ENCODE data around the gene BROX.
"Not testable (repeated sequence)": the region's sequence is repeated elsewhere in the genome, so short reads cannot be mapped to it uniquely, and the experiment has no call there.

Gene BROX

DNA sequence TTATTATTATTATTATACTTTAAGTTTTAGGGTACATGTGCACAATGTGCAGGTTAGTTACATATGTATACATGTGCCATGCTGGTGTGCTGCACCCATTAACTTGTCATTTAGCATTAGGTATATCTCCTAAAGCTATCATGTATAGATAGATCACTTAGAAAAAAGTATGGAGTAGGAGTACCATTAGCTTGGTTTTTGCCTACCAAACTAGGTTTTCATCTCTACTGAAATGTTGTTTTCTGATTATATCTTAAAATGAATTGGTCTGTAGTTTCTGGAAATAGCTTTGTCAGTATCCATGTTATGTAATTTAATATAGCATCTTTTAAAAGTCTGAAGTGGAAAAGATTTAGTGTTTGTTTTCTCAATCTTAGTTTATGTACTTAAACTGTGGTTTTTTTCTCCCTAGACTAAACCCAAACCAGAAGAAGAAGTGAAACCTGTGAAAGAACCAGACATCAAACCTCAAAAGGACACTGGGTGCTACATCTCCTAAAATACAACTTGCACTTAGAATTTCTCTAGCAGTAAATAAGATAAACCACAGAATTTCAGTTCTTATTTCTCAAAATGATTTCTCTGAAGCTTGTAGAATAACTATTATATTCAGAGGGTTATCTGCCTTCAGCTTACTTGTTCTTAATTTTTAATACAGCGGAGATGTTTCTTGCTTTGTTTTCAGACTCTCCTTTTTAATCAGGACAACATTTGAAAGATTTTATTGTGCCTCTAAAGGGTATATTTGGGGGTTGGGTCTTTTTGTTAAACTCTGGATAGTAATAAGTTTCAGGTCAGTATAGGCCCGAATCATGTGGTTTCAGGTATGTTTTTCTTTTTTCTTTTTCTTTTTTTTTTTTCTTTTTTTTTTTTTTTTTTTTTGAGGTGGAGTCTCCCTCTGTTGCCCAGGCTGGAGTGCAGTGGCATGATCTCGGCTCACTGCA lies 20.1 kb downstream of the BROX start:
- DNase-seq (ENCODE audit: low read depth in 2 of 2): no peak

DNA sequence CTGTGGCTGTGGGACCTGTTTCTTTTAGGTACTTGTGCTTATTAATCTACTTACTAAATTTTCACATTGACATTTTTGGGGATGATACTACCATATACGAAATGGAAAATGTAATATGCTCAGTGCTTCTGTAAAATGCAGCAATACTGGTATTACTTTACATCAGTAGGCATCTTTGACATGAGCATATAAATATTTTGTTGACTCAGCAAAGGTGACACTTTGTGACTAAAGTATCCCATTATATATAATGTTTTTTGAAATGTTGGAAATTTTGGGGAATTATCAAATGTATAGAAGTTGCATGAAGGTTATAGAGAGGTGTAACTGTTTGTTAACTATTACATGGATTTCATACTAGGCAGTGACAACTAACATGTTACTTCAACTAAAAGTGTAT lies 22.4 kb downstream of the BROX start:
- no peak for DNase-seq (ENCODE audit: low read depth in 2 of 2)

DNA sequence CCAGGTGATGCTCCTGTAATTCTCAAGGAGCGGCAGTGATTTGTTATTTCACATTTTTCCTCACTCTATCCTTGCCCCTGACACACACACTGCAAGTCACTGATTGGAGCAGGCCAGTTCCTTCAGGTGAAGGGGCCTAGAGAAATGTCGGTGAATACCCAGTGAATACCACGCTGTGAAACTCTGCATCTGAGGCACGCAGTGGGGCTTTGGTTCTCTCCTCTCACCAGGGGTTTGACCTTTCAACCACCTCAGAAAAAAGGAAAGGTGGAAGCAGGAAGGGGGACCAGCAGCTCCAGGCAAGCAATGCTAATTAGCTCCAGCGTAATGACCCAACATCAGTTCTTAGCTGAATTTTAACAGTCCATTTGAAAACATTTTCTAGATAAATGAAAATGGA lies 24.1 kb downstream of the BROX start:
- DNase-seq (ENCODE audit: low read depth in 2 of 2): no peak

DNA sequence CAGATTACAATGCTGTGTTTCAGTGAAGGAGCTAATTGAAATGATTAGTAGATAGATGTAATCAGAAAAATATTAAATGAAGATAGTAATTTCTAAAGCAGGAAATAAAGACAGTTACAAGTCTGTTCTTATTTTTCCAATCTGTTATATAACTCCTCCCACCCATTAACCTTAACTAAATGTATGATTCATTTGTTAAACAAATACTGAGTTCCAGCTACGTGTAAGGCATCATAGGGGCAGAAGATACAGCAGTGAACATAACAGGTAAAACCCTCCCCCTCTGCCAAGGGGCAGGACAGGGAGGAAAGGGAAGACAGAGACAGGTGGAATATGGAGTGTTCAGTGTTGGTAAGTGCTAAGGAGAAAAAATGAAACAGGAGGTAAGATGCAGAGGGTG lies 24.6 kb downstream of the BROX start, which contains the start of gene FAM177B:
FAM177B (plus strand) TSS at position 231 of the 400 bp plus-strand sequence. CDS start 9,344 bp downstream, outside the sequence.
- DNase-seq (ENCODE audit: low read depth in 2 of 2): no peak

DNA sequence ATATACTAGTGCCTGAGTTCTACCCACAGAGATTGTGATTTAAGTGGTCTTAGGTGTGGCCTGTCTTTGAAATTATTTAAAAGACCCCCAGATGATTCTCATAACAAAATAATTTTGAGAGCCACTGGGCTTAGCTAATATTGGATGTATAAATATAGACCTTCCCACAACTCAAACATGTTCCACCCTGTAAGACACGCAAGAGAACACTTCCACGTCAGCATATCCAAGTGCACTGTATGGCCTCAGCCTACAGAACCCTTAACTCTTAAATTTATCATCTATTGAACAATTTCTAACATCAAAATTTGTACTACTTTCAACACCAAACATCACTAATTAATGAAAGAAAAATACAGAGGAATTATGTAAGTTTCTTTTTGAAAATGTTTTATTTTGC lies 27.1 kb downstream of the BROX start:
- DNase-seq (ENCODE audit: low read depth in 2 of 2): no peak

DNA sequence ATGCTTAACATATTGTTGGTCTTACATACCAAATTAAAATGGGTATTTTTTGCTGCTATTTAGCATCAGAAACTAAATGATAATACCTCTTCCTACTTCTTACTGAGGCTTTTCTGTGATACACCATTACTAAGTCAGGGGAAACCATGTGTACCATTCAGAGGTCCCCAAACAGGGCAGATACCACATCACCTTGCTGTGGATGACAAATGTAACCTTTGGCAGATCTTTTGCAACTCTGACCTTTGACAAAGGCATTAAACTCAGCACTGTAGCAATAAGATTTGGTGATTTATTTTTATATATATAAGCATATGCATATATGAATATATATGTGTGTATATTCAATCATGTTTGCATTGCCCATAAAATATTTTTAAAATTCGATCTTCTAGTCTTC lies 27.6 kb downstream of the BROX start:
- DNase-seq (ENCODE audit: low read depth in 2 of 2): no peak

DNA sequence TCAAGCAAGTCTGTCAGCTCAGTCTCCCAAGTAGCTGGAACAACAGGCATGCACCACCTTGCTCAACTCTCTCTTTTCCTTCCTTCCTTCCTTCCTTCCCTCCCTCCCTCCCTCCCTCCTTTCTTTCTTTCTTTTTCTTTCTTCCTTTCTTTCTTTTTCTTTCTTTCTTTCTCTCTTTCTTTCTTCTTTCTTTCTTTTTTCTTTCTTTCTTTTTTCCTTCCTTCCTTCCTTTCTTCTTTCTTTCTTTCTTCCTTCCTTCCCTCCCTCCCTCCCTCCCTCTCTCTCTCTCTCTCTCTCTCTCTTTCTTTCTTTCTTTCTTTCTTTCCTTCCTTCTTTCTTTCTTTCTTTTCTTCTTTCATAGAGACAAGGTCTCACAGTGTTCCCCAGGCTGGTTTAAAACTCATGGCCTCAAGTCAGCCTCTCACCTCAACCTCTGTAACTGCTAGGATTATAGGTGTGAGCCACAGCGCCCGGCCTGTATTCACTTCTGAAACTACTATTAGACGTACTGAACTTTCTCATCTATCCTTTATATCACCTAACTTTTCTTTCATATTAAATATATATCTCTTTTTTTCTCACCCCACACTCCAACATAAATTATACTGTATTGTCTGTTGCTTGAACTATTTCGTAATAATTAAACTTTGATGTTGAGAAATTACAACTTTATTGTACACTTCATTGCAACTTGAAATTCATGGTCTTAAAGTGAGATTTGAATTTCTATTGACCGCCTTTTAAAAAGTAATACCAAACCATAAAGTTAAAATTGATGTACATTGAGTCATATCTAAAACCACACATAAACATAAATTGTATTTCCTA lies 29.5 kb downstream of the BROX start:
- DNase-seq (ENCODE audit: low read depth in 2 of 2): not testable (repeated sequence)

DNA sequence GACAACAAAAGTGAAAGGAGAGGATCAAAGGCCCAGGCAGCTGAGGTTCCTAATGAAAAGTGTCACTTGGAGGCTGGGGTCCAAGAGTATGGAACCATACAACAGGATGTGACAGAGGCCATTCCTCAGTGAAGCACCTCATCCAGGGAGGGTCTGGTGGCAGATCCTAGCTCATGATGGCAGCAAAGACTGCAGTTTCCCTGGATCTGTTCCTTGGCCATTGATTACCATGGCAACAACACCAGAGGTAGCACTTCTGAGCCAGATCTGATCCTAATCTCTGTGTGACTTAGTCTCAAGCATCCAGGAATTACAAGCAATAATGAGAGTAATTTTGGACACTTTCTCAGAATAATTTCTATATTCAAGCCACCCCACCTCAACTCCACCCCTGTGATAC lies 37.6 kb downstream of the BROX start:
- DNase-seq (ENCODE audit: low read depth in 2 of 2): no peak

DNA sequence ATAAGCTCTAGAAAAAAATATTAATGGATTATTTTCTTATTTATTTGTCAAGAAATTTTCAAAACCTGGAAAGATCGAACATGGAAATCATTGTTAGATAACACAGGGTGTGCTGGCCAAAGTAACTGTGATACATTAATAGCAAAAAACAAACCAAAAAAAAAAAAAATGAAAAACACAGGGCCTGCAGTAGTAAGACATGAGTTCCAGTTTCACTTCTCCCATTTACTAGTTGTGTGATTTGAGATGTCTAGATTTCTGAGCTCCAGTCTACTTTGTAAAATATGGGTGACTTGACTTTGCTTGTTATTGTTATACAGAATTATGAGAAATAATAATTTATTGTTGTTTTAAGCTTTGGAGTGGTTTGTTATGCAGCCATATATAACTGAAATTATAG lies 38.3 kb downstream of the BROX start:
- no peak for DNase-seq (ENCODE audit: low read depth in 2 of 2)

DNA sequence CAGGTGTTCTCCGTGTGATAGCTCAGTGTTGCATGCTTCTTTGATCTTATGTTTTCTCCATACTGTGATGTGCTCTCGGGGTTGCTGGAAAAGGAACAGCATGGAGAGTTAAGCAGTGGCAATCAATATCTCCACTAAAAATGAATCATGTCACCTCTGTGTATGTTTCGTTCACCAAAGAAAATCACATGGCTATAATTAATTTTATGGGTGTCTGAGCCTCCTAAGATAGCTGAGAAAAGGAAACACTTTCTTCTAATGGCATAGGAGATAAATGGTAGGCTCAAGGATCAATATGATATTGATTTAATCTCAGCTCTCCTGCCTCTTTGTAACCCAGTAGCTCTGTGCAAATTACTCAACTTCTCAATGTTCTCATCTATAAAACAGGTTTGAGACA lies 38.9 kb downstream of the BROX start:
- no peak for DNase-seq (ENCODE audit: low read depth in 2 of 2)

DNA sequence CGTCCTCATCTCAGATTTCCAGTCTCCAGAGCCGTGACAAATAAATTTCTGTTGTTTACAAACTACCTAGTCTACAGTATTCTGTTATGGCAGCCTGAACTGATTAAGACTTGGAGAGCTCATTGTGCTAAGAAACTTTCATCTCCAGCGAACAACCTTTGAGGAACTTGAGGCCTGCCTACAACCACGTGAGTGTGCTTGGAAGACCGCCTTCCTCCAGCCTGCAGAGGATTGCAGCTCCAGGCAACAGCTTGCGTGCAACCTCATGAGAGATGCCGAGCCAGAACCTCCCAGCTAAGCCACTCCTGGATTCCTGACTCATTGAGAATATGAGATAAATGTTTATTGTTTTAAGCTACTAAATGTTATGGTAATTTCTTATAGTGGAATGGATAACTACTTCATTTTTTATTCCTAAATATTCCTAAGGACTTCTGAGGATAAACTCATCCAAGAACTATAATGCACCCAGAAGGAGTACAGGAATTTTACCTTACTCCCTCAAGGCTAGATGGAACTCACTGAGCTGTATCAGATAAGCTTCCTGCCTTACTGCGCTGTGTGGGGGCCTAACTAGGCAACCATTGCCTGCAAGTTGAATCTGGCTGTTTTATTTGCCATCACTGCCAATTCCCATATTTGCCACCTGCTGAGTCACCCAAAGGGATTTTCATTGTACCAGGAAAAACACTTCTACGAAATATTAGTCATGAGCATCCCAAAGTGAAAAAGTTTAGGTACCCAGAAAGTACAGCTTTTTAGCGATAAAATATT lies 42.2 kb downstream of the BROX start:
- no peak for DNase-seq (ENCODE audit: low read depth in 2 of 2)

DNA sequence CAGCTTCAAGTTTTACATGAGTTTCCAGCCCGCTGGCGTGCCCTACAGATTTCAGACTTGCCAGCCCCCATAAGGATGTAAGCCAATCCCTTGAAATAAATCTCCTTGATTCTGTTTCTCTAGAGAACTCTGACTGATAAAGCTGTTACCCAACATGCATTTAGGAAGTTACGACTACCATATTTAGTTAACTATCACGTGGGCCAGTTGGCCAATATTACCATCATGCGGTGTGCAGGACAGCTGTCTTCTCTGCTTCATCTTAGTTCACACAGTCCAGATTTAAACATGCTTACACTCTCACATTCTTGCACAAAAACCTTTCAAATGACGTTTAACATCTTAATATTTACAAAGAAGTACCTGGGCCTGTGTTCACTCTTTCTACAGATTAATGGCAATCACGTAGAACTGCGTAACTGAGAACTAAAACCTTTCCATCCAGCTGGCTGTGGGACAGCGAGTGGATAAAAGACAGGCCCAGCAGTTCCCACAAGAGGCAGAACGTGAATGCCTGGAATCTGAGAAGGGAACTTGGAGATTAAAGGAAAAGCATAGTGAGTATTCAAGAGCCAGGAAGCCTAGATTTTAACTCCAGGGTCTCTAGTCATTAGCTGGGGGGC lies 45.4 kb downstream of the BROX start:
- no peak for DNase-seq (ENCODE audit: low read depth in 2 of 2)

DNA sequence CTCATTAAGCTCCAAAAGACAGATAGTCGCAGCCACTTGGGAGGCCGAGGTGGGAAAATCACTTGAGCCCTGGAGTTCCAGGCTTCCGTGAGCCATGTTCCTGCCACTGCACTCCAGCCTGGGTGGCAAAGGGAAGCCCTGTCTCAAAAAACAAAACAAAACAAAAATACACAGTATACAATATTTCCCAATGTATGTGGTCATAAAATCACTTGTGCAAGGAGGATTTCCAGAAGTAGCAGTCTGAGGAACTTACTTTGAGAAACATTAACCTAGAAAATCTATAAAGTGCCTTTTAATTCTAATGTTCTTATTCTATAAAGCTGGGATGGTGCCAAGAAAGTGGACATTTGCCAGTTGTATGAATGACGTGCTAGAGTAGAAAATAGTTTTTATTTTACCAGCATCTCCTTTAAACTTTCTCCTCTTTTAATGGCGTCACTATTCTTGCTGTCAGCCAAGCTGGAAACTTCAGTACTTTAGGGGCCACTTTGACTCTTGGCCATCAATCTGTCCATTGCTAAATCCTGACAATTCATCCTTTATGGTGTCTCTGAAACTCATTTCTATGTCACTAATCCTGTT lies 47.2 kb downstream of the BROX start:
- no peak for DNase-seq (ENCODE audit: low read depth in 2 of 2)

DNA sequence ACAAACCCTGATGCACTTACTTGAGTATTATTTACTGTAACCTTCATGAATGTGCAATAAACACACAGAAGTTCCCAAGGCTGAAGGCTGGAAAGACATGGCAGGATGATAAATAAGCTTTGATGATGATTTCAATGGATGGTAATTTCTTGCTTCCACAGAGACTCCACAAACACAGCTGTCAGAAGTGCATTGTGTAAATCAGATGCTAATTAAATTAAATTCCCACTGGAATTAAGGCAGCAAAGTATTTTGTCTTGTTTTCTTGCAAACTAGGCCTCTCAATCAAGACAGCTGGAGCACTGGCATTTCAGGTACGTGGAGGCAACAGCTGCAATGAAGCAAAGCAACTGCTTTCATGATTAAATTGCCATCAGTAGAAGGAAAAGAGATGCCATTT lies 48.7 kb downstream of the BROX start:
- no peak for DNase-seq (ENCODE audit: low read depth in 2 of 2)

DNA sequence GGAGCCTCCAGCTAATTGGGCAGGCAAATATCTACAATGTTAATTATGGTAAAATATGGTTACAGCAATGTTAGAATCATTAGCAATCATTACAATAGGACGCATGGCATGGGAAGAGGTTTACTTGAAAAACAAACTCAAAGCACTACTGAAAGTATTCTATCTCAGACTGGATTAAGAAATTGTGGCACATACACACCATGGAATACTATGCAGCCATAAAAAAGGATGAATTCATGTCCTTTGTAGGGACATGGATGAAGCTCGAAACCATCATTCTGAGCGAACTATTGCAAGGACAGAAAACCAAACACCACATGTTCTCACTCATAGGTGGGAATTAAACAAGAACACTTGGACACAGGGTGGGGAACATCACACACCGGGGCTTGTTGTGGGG lies 49.8 kb downstream of the BROX start:
- DNase-seq (ENCODE audit: low read depth in 2 of 2): not testable (repeated sequence)

DNA sequence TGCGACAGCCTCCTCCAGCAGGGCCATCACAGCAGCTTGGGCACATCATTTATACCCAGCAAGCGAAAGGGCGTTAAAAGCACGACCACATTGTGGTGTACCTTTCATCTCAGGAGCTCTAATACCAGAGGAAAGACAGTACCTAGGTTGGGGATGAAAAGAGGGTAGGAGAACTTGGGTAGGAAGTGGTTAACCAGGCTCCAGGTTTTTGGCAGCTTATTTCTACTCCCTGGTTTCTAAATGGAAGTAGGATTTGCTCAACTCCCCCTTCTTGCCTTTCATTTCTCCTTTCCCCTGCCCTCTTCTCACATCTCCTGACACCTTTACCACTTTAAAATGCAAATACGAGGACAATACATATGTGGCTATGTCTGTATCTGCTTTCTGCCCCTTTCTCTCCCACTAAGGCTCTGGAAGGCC lies 54.8 kb downstream of the BROX start:
- no peak for DNase-seq (ENCODE audit: low read depth in 2 of 2)

DNA sequence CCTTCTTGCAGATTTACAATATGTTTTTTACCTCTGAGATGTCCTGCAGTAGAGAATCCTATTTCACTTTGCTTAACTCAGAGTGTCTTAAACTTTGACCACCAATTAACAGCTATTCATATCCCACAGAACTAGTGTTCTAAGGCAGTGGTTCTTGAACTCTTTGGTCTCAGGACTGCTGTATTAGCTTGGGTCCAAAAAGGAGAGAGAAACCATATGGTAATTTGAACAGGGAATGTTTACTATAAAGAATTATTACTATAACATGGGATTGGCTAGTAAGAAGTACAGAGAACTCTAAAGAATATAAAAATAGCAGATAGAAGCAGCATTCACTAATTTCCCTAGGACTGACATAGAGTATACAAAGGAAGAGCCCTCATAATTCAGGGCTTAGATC lies 56.2 kb downstream of the BROX start:
- no peak for DNase-seq (ENCODE audit: low read depth in 2 of 2)

DNA sequence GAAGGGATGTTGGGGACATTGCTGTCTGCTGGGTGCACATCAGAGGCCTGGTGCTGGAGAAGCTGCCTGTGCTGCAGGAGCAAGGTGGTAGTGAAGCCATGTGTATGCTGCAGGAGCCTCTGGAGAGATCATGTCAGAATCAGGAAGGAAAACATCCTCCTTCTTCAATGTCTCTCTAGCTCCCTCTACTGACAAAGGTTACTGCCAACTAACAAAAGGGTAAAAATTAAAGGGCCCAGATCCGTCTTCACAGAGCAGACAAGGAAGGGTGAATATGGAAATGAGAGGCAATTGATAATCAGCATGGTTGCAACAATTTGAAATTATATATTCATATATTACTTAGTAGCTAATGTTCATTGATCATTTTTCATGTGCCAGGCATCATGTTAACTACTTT lies 56.8 kb downstream of the BROX start:
- DNase-seq (ENCODE audit: low read depth in 2 of 2): no peak

DNA sequence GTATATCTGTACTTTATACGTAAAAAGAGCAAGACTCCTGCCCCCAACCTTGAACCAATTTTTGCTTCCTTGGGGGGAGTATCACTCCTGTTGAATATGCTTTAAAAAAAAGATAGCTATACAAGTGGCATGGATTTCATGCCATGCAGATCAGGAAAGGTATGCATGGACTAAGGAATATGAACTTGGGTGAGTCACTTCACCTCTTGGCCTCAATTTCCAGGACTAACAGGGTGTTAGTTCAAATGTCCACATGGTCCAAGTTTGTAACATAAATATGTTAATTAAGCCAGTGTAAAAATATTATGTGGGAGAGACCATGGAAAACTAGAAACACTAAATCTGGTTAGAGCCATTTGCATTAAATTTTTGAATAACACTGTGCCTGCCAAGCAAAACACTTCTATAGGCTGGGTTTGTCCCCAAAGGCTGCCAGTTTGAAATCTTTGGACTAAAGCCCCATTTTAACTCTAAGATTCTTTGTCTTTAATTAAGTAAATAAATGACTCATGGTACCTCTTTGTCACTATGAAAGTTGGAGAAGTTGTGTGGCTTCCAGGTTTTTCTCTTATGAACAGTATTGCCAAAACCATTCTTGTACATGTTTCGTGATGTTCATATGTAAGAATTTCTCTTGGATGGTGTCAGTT lies 57.7 kb downstream of the BROX start:
- no peak for DNase-seq (ENCODE audit: low read depth in 2 of 2)

DNA sequence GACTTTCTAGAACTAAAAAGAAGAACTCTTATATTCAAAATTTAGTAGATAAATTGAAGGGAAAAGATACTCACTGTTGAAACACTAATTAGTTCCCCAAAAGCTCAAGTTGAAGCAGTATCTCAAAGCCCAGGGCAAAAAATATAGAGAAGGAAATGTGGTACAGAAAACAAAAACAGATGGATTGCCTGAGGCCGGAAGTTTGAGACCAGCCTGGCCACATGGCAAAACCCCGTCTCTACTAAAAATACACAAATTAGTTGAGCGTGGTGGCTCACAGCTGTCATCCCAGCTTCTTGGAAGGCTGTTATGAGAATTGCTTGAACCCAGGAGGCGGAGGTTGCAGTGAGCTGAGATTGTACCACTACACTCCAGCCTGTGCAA lies 60.6 kb downstream of the BROX start:
- no peak for DNase-seq (ENCODE audit: low read depth in 2 of 2)

DNA sequence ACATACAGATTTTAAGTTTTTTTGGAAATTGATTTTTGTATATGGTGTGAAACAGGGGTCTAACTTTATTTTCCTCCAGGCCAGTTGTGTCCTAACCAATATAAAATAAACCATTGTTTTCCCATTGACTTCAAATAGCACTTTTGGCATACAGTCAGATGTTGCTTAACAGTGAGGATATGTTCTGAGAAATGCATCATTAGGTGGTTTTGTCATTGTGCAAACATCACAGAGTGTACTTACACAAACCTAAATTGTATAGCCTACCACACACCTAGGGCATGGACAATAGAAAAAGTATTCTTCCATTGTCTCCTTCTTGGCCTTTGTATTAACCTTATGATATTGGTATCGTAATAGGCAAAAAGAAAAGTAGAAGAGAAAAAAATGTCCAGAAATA lies 65.1 kb downstream of the BROX start:
- no peak for DNase-seq (ENCODE audit: low read depth in 2 of 2)

All from stimulated activated CD8-positive, alpha-beta memory T cell treated with anti-CD3 and anti-CD28 coated beads, Interleukin-15, amount 100 ng/mL, for 48 hours (primary cell).